Suprapubic skin (tissue), 4 donors: ENCODE measurements around the gene RPN2.

Source experiments
- CTCF ChIP-seq, 2 donors: fragments of 200-600 bp in 1 of 2; fragments of 450-650 bp in 1 of 2; sonication (generic) in 1 of 2; IDR thresholded peaks; one replicate each; pipeline ENCODE4 v1.5.1; 2016 to 2019; ENCODE audit warnings: antibody characterized with exemption in 2 of 2, mild to moderate bottlenecking in 1 of 2, moderate library complexity in 1 of 2
- EP300 ChIP-seq: sonication (generic); formaldehyde crosslinking; IDR thresholded peaks from one replicate; pipeline ENCODE4 v1.6.1; 2017; ENCODE audit warnings: antibody characterized with exemption
- POLR2A ChIP-seq, 2 donors: fragments of 450-650 bp; IDR thresholded peaks; one replicate each; pipeline ENCODE4 v1.6.1; 2017; ENCODE audit warnings: antibody characterized with exemption in 2 of 2, mild to moderate bottlenecking in 2 of 2, moderate library complexity in 2 of 2
- POLR2AphosphoS5 ChIP-seq, 3 donors: sonication (generic); formaldehyde crosslinking; IDR thresholded peaks; one replicate each; pipeline ENCODE4 v1.6.1; 2017; ENCODE audit warnings: antibody characterized with exemption in 3 of 3

DNA sequence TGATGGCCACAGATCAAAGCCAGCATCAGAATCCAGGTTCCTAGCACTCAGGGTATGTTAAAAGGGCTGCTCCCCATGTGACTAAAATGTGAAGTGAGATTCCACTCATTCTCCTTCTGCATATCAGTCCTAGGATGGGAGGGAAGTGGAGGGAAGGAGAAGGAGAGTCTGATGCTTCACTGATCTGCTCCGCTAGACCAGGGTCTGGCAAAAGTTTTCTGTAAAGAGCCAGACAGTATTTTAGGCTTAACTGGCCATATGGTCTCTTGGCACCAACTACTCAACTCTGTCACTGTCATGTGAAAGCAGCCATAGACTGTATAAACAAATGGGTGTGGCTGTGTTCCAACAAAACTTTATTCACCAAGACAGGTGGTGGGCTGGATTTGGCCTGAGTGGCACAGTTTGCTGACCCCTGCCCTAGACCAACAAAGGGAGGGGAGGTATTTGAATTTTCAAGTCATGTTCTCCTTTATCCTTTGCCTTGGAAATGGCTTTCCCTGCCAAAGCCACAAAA is 59.9 kb downstream of the RPN2 start:
- TF ChIP-seq CTCF (IDR thresholded peaks at IDR 0.05), result no peak
- no peak for TF ChIP-seq POLR2A (IDR thresholded peaks at IDR 0.05)
- no peak for TF ChIP-seq EP300
- no peak for TF ChIP-seq POLR2AphosphoS5 (IDR thresholded peaks at IDR 0.05)
